Measurements from ENCODE around the gene SLC22A7.

SLC22A7 gene

GRCh38 chr6:43304361-43304760 lies 6.3 kb downstream of the SLC22A7 start (continued):
- TF ChIP-seq ZNF404 (tag by site-specific recombination; IDR thresholded peaks at IDR 0.05) (no peak), ZNF785 (tag by site-specific recombination; IDR thresholded peaks at IDR 0.05) (no peak), ZNF202 (tag by site-specific recombination; IDR thresholded peaks at IDR 0.05; ENCODE audit: borderline replicate concordance) (no peak)

GRCh38 chr6:43304882-43305281 lies 6.8 kb downstream of the SLC22A7 start:
- CTCF ChIA-PET: interaction anchor here (0.7 to 1.0 kb wide), 2 partner anchors 21 to 29 kb away, joined by 3 read pairs; no protein-coding TSS in a partner anchor
- TF ChIP-seq ZNF580 (tag by site-specific recombination; IDR thresholded peaks at IDR 0.05) (0 out of 2 replicates have a peak, but pooled peaks have one; percentile 49), ZNF677 (tag by site-specific recombination; IDR thresholded peaks at IDR 0.05) (no peak), ZNF768 (tag by site-specific recombination; IDR thresholded peaks at IDR 0.05) (peak; percentile 87)
- Histone ChIP-seq H3K4me1 (ENCODE audit: control insufficient read depth, insufficient read depth, low read length) (no peaks in the 10 kb centered on the region), H3K9me3 (ENCODE audit: control insufficient read depth, insufficient read depth, low read depth, low read length) (no peaks in the 10 kb centered on the region), H3K27ac (ENCODE audit: extremely low read depth, low read depth, low read length) (no peak overlapping the region), H3K4me3 (ENCODE audit: low read depth, low read length) (no peak overlapping the region), H3K36me3 (ENCODE audit: control insufficient read depth in 2 of 2, insufficient read depth in 1 of 2, low read length in 2 of 2) (no peaks in the 10 kb centered on the region)
- POLR2A ChIA-PET: no interaction called here

GRCh38 chr6:43306086-43306485 lies 8.0 kb downstream of the SLC22A7 start:
- Histone ChIP-seq H3K4me1 (ENCODE audit: control insufficient read depth, insufficient read depth, low read length) (no peaks in the 10 kb centered on the region), H3K4me3 (ENCODE audit: low read depth, low read length) (no peak overlapping the region), H3K9me3 (ENCODE audit: control insufficient read depth, insufficient read depth, low read depth, low read length) (no peaks in the 10 kb centered on the region), H3K27ac (ENCODE audit: extremely low read depth, low read depth, low read length) (no peak overlapping the region), H3K36me3 (ENCODE audit: control insufficient read depth in 2 of 2, insufficient read depth in 1 of 2, low read length in 2 of 2) (no peaks in the 10 kb centered on the region)
- TF ChIP-seq ATF2 (tag by site-specific recombination; IDR thresholded peaks at IDR 0.05; ENCODE audit: low read depth): peak; percentile 47; the same call in 1 of the 2 replicates
- no peak for TF ChIP-seq AEBP2 (tag by site-specific recombination; IDR thresholded peaks at IDR 0.05; ENCODE audit: borderline replicate concordance)
- TF ChIP-seq ZIC2 (tag by site-specific recombination; IDR thresholded peaks at IDR 0.05): peak; percentile 93
- TF ChIP-seq HIC1 (tag by site-specific recombination; IDR thresholded peaks at IDR 0.05): 0 out of 2 replicates have a peak, but pooled peaks have one; percentile 31
- peak; percentile 38 for TF ChIP-seq GLIS1 (tag by site-specific recombination; IDR thresholded peaks at IDR 0.05)
- TF ChIP-seq ZNF112 (tag by site-specific recombination; IDR thresholded peaks at IDR 0.05): no peak
- TF ChIP-seq ZNF555 (tag by site-specific recombination; conservative IDR thresholded peaks at IDR 0.05): no peak
- no peak for TF ChIP-seq ZNF146 (tag by site-specific recombination; IDR thresholded peaks at IDR 0.05)
- no peak for TF ChIP-seq KLF10 (tag by site-specific recombination; IDR thresholded peaks at IDR 0.05)
- TF ChIP-seq SP2 (tag by site-specific recombination; IDR thresholded peaks at IDR 0.05): no peak
- TF ChIP-seq PRDM10 (tag by site-specific recombination; IDR thresholded peaks at IDR 0.05): peak; percentile 26; the same call in 1 of the 2 replicates
- ChIA-PET CTCF (interaction anchor here (1.5 kb wide), 1 partner anchor 42 kb away, joined by 4 read pairs; no protein-coding TSS in a partner anchor), POLR2A (no interaction called here)

Data from HEK293 (cell line).